Measurements from ENCODE around the gene PPP2R2C.

PPP2R2C gene

DNA sequence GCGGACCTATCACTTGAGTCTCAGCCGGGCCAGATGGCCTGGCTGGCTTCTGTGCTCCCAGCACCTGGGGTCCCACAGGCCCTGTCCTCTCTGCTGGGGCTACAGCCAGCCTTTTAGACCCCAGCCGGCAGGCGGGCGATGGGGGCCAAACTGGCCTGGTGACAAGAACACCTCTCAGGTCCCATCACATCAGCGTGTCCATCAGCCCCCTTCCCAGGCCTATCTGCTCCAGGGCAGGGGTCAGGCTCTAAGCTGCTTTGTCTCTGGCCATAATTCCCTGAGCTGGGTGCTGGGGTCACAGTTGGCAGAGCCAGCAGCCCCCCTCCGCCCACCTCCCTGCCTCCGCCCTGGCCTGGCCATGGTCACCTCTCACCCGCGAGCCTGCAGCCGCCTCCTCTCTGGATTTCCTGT is 77.7 kb downstream of the PPP2R2C start:
- no peak for DNase-seq (ENCODE audit: low read depth)

DNA sequence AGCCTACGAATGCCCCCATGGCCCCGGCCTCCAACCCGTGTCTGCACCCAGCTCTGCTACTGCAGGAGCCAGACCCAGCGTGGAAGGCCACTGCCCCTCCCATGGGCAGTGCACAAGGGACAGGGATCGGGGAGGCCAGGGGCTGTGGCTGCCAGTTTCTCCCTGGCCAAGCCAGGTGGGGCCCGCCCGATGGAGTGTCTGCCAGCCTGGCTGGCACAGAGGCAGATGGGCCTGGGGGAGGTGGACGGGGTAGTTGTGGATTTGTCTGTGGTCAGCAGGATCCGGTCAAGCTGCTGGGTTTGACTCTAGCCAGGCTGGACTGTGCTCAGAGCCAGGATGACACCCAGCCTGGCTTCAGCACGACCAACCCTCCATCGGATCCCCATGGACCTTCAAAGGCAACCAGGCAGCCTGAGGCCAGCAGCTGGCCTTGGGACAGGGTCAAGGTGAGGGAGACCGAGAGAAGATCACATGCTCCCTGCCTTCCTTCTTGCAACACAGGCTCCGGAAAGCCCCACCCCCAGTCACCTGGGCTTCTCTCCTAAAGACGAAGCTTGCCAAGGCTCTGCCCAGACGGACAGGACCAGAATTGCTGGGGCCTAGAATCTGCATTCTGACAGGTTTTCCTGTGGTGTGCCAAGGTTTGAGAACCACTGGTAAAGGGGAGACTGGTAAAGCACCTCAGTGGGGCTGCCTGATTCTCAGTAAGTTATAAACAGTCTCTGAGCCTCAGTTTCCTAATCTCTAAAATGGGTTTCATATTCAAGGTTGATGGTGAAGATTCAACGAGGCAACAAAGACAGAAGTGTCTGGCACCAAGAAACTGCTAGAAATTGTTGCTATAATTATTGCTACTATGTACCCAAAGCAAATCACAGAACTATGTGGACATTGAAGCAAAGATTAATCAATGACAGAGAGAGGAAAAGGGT is 78.6 kb downstream of the PPP2R2C start:
- TF ChIP-seq, protein P1, sequence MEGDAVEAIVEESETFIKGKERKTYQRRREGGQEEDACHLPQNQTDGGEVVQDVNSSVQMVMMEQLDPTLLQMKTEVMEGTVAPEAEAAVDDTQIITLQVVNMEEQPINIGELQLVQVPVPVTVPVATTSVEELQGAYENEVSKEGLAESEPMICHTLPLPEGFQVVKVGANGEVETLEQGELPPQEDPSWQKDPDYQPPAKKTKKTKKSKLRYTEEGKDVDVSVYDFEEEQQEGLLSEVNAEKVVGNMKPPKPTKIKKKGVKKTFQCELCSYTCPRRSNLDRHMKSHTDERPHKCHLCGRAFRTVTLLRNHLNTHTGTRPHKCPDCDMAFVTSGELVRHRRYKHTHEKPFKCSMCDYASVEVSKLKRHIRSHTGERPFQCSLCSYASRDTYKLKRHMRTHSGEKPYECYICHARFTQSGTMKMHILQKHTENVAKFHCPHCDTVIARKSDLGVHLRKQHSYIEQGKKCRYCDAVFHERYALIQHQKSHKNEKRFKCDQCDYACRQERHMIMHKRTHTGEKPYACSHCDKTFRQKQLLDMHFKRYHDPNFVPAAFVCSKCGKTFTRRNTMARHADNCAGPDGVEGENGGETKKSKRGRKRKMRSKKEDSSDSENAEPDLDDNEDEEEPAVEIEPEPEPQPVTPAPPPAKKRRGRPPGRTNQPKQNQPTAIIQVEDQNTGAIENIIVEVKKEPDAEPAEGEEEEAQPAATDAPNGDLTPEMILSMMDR (conservative IDR thresholded peaks at IDR 0.05; ENCODE audit: low read depth, low read length), result no peak
- no peak overlapping the region for H3K4me3 ChIP-seq (ENCODE audit: low read depth, low read length)
- DNase-seq (ENCODE audit: low read depth), result no peak

More for the DNA sequence above, 77.7 kb downstream of the PPP2R2C start:
- no peak overlapping the region for H3K4me3 ChIP-seq (ENCODE audit: low read depth, low read length)
- TF ChIP-seq, protein P1 (conservative IDR thresholded peaks at IDR 0.05; ENCODE audit: low read depth, low read length), result no peak

DNA sequence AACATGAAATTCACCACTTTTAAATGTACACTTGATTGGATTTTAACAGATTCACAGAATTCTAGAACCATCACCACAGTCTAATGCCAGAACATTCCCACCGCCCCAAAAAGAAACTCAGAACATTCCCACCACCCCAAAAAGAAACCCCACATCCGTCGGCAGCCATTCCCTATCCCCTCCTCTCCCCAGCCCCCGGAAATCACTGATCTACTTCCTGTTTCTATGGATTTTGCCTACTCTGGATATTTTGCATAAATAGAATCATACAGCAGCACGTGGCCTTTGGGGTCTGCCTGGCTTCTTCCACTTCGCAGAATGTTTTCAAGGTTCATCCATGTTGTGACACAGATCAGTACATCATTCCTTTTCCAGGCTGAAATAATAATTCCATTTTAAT is 79.3 kb downstream of the PPP2R2C start:
- no peak for DNase-seq (ENCODE audit: low read depth)
- H3K4me3 ChIP-seq (ENCODE audit: low read depth, low read length), result no peak overlapping the region
- TF ChIP-seq, protein P1 (conservative IDR thresholded peaks at IDR 0.05; ENCODE audit: low read depth, low read length), result no peak

DNA sequence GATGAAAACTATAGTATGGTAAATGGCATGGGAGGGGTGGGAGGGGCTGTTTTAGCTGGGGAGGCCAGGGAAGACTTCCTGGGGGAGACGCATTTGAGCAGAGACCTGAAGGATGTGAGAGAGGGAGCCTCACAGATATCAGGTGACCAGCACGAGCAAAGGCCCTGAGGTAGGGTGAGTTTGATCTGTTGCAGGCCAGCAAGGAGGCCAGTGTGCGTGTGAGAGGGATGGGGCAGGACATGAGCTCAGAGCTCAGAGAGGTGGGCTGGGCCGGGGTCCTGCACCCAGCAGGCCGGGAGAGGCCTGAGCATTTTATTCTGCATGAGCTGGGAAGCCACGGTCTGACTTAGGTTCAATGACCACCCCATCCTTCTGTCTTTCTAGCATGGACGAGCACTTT is 80.0 kb downstream of the PPP2R2C start:
- TF ChIP-seq, protein P1 (conservative IDR thresholded peaks at IDR 0.05; ENCODE audit: low read depth, low read length), result no peak
- DNase-seq (ENCODE audit: low read depth), result no peak
- no peak overlapping the region for H3K4me3 ChIP-seq (ENCODE audit: low read depth, low read length)

DNA sequence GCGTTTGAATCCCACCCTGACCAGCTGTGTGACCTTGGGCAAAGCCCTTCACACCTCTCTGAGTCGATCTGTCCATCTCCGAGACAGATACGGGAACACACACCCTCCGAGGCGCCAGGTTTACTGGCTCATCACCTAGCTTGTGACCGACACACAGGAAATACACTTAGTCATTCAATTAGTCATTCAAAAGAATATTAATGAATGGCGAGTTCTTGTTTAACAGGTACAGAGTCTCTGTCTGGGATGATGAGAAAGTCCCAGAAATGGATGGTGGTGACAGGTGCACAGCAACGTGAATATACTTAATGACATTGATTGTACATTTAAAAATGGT is 80.6 kb downstream of the PPP2R2C start:
- TF ChIP-seq, protein P1 (conservative IDR thresholded peaks at IDR 0.05; ENCODE audit: low read depth, low read length), result no peak
- H3K4me3 ChIP-seq (ENCODE audit: low read depth, low read length), result no peak overlapping the region
- DNase-seq (ENCODE audit: low read depth), result no peak

DNA sequence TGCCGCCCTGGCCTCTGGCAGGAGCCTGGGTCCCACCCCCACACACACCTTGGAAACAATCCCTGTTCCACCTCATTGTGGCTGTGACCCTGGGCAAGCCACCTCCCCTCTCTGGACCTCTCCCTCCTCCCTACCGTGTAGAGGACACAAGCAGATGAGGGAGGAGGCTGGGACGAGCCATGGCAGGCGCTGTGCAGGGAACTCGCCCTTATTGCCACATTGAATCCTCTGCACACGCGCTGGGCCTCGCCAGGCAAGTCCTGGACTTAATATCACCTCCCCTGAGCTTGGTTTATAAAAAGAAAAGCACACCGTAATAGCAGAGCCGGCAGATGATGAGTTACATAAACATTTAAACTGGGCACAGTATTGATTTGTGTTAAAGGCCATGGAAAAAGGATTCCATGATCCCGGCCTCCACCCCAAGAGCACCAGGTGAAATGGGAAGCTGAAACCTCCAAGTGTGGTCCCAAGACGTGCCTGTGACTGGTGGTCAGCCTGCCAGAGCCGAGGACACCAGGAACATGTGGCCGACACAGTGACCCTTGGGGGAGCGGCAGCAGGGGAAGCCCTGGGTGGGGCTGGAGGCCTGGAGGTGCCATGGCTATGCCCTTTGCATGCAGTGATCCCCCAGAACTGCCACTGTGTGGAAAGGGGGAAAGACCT is 81.1 kb downstream of the PPP2R2C start:
- H3K4me3 ChIP-seq (ENCODE audit: low read depth, low read length), result no peak overlapping the region
- TF ChIP-seq, protein P1 (conservative IDR thresholded peaks at IDR 0.05; ENCODE audit: low read depth, low read length), result no peak
- no peak for DNase-seq (ENCODE audit: low read depth)
